Head of caudate nucleus (tissue), 42 donors: ENCODE data around the gene PTPRD.

Experiments used
- DNase-seq, 42 donors: peaks; one replicate each; pipeline versions ENCODE4 v3.0.0 to v3.0.0-alpha.2; 2020 to 2021; ENCODE audit warnings: mixed read lengths in 7 of 42
- intact Hi-C: fragments of 100-400 bp; cut with DNase I; formaldehyde crosslinking; loops from one replicate; pipeline ENCODE4 v1.15.0; 2022

Gene PTPRD

GRCh38 chr9:8431505-8431904 lies 2181.3 kb downstream of the PTPRD start:
- intact Hi-C loops: no loop called here

GRCh38 chr9:8430945-8431344 lies 2181.9 kb downstream of the PTPRD start:
- DNase-seq: no peak

More at GRCh38 chr9:8431505-8431904, 2181.3 kb downstream of the PTPRD start:
- no peak for DNase-seq

GRCh38 chr9:8429768-8430167 lies 2183.0 kb downstream of the PTPRD start:
- DNase-seq: no peak
- intact Hi-C loops: no loop called here

More at GRCh38 chr9:8430945-8431344, 2181.9 kb downstream of the PTPRD start:
- intact Hi-C loops: no loop called here

GRCh38 chr9:8429157-8429556 lies 2183.6 kb downstream of the PTPRD start:
- intact Hi-C loops: no loop called here

GRCh38 chr9:8428389-8428788 lies 2184.4 kb downstream of the PTPRD start:
- no peak for DNase-seq
- intact Hi-C loops: no loop called here

More at GRCh38 chr9:8429157-8429556, 2183.6 kb downstream of the PTPRD start:
- no peak for DNase-seq

- DNase-seq: no peak
- intact Hi-C loops: no loop called here
Observed at GRCh38 chr9:8424786-8425410, 2187.9 kb downstream of the PTPRD start.

GRCh38 chr9:8420416-8420815 lies 2192.4 kb downstream of the PTPRD start:
- intact Hi-C loops: no loop called here

GRCh38 chr9:8419596-8420275 lies 2193.1 kb downstream of the PTPRD start:
- DNase-seq: no peak
- intact Hi-C loops: no loop called here

More at GRCh38 chr9:8420416-8420815, 2192.4 kb downstream of the PTPRD start:
- no peak for DNase-seq

GRCh38 chr9:8417341-8417740 lies 2195.5 kb downstream of the PTPRD start:
- intact Hi-C loops: no loop called here
- no peak for DNase-seq

- intact Hi-C loops: no loop called here
- DNase-seq: no peak
Observed at GRCh38 chr9:8412327-8412726, 2200.5 kb downstream of the PTPRD start.

- no peak for DNase-seq
- intact Hi-C loops: no loop called here
Observed at GRCh38 chr9:8408575-8409190, 2204.1 kb downstream of the PTPRD start.

- DNase-seq: peak in 2 of 42 donors; percentile 8 to 21
- intact Hi-C loops: no loop called here
Observed at GRCh38 chr9:8401961-8402705, 2210.7 kb downstream of the PTPRD start.

- intact Hi-C loops: no loop called here
Observed at GRCh38 chr9:8400378-8400777, 2212.4 kb downstream of the PTPRD start.

GRCh38 chr9:8395022-8395421 lies 2217.8 kb downstream of the PTPRD start:
- no peak for DNase-seq
- intact Hi-C loops: no loop called here

More at GRCh38 chr9:8400378-8400777, 2212.4 kb downstream of the PTPRD start:
- no peak for DNase-seq

GRCh38 chr9:8394341-8394740 lies 2218.5 kb downstream of the PTPRD start:
- DNase-seq: no peak
- intact Hi-C loops: no loop called here

GRCh38 chr9:8392866-8393265 lies 2219.9 kb downstream of the PTPRD start:
- DNase-seq: no peak
- intact Hi-C loops: no loop called here

GRCh38 chr9:8391566-8391965 lies 2221.2 kb downstream of the PTPRD start:
- DNase-seq: peak in 10 of 42 donors; percentile 5 to 51 (median 32)

GRCh38 chr9:8391132-8391531 lies 2221.7 kb downstream of the PTPRD start:
- intact Hi-C loops: no loop called here
- DNase-seq: no peak

More at GRCh38 chr9:8391566-8391965, 2221.2 kb downstream of the PTPRD start:
- intact Hi-C loops: no loop called here

GRCh38 chr9:8390571-8390970 lies 2222.2 kb downstream of the PTPRD start:
- DNase-seq: no peak
- intact Hi-C loops: no loop called here

- intact Hi-C loops: no loop called here
Observed at GRCh38 chr9:8389531-8389930, 2223.3 kb downstream of the PTPRD start.

More at GRCh38 chr9:8389531-8389930, 2223.3 kb downstream of the PTPRD start:
- no peak for DNase-seq
